ENCODE results near the gene PRKG1.

PRKG1 gene

GRCh38 chr10:52066383-52066782 lies 992.1 kb downstream of the PRKG1 start:
- DNase-seq (ENCODE audit: low read depth in 1 of 2, low spot score in 1 of 2) = no peak
- H3K4me3 ChIP-seq (replicated peaks; ENCODE audit: insufficient read depth, low read length) = no peak overlapping the region
- no peaks in the 10 kb centered on the region for H3K27me3 ChIP-seq (ENCODE audit: insufficient read depth, poor library complexity, severe bottlenecking)
- TF ChIP-seq CTCF (IDR thresholded peaks at IDR 0.05; ENCODE audit: insufficient read depth, low read length) = no peak
- no peak for TF ChIP-seq GABPA (IDR thresholded peaks at IDR 0.05; ENCODE audit: low read depth)
- no peak for TF ChIP-seq POLR2AphosphoS5 (IDR thresholded peaks at IDR 0.05; ENCODE audit: low read depth)
- no peak for TF ChIP-seq REST (IDR thresholded peaks at IDR 0.05; ENCODE audit: insufficient replicate concordance, low read depth)
- TF ChIP-seq SPI1 (IDR thresholded peaks at IDR 0.05; ENCODE audit: borderline replicate concordance, low read depth) = no peak
- H3K27ac ChIP-seq (replicated peaks) = no peak overlapping the region

GRCh38 chr10:52068485-52068884 lies 994.2 kb downstream of the PRKG1 start:
- Histone ChIP-seq H3K27me3 (ENCODE audit: insufficient read depth, poor library complexity, severe bottlenecking) (no peaks in the 10 kb centered on the region), H3K4me3 (replicated peaks; ENCODE audit: insufficient read depth, low read length) (no peak overlapping the region), H3K27ac (replicated peaks) (no peak overlapping the region)
- no peak for DNase-seq (ENCODE audit: low read depth in 1 of 2, low spot score in 1 of 2)
- no peak for TF ChIP-seq SPI1 (IDR thresholded peaks at IDR 0.05; ENCODE audit: borderline replicate concordance, low read depth)
- no peak for TF ChIP-seq POLR2AphosphoS5 (IDR thresholded peaks at IDR 0.05; ENCODE audit: low read depth)
- no peak for TF ChIP-seq REST (IDR thresholded peaks at IDR 0.05; ENCODE audit: insufficient replicate concordance, low read depth)
- no peak for TF ChIP-seq CTCF (IDR thresholded peaks at IDR 0.05; ENCODE audit: insufficient read depth, low read length)
- TF ChIP-seq GABPA (IDR thresholded peaks at IDR 0.05; ENCODE audit: low read depth) = no peak

- H3K4me3 ChIP-seq (replicated peaks; ENCODE audit: insufficient read depth, low read length) = no peak overlapping the region
- H3K27me3 ChIP-seq (ENCODE audit: insufficient read depth, poor library complexity, severe bottlenecking) = no peaks in the 10 kb centered on the region
- H3K27ac ChIP-seq (replicated peaks) = no peak overlapping the region
- DNase-seq (ENCODE audit: low read depth in 1 of 2, low spot score in 1 of 2) = no peak
- no peak for TF ChIP-seq CTCF (IDR thresholded peaks at IDR 0.05; ENCODE audit: insufficient read depth, low read length)
- TF ChIP-seq GABPA (IDR thresholded peaks at IDR 0.05; ENCODE audit: low read depth) = no peak
- TF ChIP-seq POLR2AphosphoS5 (IDR thresholded peaks at IDR 0.05; ENCODE audit: low read depth) = no peak
- TF ChIP-seq SPI1 (IDR thresholded peaks at IDR 0.05; ENCODE audit: borderline replicate concordance, low read depth) = no peak
- TF ChIP-seq REST (IDR thresholded peaks at IDR 0.05; ENCODE audit: insufficient replicate concordance, low read depth) = no peak
These were observed 997.5 kb downstream of the PRKG1 start for GRCh38 chr10:52071814-52072213.

Data from HL-60 (cell line).